ENCODE data around the gene KLRG1. TPM values are rescaled to one million over a fixed set of nuclear protein-coding genes. Genes with fewer than 3 reads are reported as not detected.

KLRG1 gene
- total and polyA plus RNA-seq, 4 donors = 0.95 to 2.8 (median 2.6) TPM

GRCh38 chr12:9002335-9002734 lies 13.0 kb downstream of the KLRG1 start:
- no peak overlapping the region for H3K27ac ChIP-seq (ENCODE audit: low read depth in 1 of 2, low read length in 2 of 2)
- H3K9ac ChIP-seq (ENCODE audit: low read depth in 1 of 2, low read length in 2 of 2) = no peak overlapping the region
- H3K4me1 ChIP-seq (ENCODE audit: control insufficient read depth in 4 of 4, insufficient read depth in 4 of 4, low read length in 3 of 4) = no peaks in the 10 kb centered on the region
- H3K36me3 ChIP-seq (ENCODE audit: control insufficient read depth in 4 of 4, insufficient read depth in 3 of 4, low read depth in 1 of 4, low read length in 3 of 4) = no peaks in the 10 kb centered on the region
- TF ChIP-seq, protein P1, sequence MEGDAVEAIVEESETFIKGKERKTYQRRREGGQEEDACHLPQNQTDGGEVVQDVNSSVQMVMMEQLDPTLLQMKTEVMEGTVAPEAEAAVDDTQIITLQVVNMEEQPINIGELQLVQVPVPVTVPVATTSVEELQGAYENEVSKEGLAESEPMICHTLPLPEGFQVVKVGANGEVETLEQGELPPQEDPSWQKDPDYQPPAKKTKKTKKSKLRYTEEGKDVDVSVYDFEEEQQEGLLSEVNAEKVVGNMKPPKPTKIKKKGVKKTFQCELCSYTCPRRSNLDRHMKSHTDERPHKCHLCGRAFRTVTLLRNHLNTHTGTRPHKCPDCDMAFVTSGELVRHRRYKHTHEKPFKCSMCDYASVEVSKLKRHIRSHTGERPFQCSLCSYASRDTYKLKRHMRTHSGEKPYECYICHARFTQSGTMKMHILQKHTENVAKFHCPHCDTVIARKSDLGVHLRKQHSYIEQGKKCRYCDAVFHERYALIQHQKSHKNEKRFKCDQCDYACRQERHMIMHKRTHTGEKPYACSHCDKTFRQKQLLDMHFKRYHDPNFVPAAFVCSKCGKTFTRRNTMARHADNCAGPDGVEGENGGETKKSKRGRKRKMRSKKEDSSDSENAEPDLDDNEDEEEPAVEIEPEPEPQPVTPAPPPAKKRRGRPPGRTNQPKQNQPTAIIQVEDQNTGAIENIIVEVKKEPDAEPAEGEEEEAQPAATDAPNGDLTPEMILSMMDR (IDR thresholded peaks at IDR 0.05; ENCODE audit: low read depth, low read length, missing input control) = no peak
- TF ChIP-seq, protein P2, sequence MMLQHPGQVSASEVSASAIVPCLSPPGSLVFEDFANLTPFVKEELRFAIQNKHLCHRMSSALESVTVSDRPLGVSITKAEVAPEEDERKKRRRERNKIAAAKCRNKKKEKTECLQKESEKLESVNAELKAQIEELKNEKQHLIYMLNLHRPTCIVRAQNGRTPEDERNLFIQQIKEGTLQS (IDR thresholded peaks at IDR 0.05) = no peak
- no peak for TF ChIP-seq NR2F2 (IDR thresholded peaks at IDR 0.05)
- no peak for TF ChIP-seq FOXA1 (IDR thresholded peaks at IDR 0.05)
- no peak for TF ChIP-seq GABPA (IDR thresholded peaks at IDR 0.05 in 1 of 2, conservative IDR thresholded peaks at IDR 0.05 in 1 of 2)
- TF ChIP-seq HNF4G (IDR thresholded peaks at IDR 0.05) = no peak
- DNase-seq (ENCODE audit: low spot score) = no peak
- no peaks in the 10 kb centered on the region for H3K9me3 ChIP-seq (ENCODE audit: control insufficient read depth in 4 of 4, low read length in 3 of 4)
- no peak overlapping the region for H3K4me3 ChIP-seq (ENCODE audit: low read depth in 1 of 3, low read length in 3 of 3)
- H3K27me3 ChIP-seq (ENCODE audit: control insufficient read depth in 4 of 4, insufficient read depth in 4 of 4, low read length in 3 of 4) = no peaks in the 10 kb centered on the region

DNA sequence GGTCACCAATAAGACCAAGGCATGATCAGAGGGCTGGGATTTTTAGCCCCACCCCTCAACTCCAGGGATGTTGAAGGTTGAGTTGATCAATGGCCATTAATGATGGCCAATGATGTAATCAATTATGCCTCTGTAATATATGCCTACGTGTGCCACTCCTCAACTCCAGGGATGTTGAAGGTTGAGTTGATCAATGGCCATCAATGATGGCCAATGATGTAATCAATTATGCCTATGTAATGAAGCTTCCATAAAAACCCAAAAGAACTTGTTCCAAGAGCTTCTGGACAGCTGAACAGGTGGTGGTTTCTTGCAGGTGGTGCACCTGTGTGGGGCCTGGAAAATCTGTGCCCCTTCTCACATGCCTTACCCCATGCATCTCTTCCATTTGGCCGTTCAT lies 33.2 kb downstream of the KLRG1 start:
- H3K9ac ChIP-seq (ENCODE audit: low read depth in 1 of 2, low read length in 2 of 2) = no peak overlapping the region
- TF ChIP-seq REST (IDR thresholded peaks at IDR 0.05) (no peak), EGR1 (IDR thresholded peaks at IDR 0.05; ENCODE audit: low read depth in 2 of 2) (no peak), MAX (IDR thresholded peaks at IDR 0.05) (no peak), HNF4A (conservative IDR thresholded peaks at IDR 0.05) (no peak), SP1 (IDR thresholded peaks at IDR 0.05) (no peak), HNF4G (IDR thresholded peaks at IDR 0.05) (no peak), ZBTB33 (IDR thresholded peaks at IDR 0.05) (no peak), RXRA (IDR thresholded peaks at IDR 0.05) (no peak), NR2F2 (IDR thresholded peaks at IDR 0.05) (no peak), GABPA (IDR thresholded peaks at IDR 0.05 in 1 of 2, conservative IDR thresholded peaks at IDR 0.05 in 1 of 2) (no peak), JUND (IDR thresholded peaks at IDR 0.05) (no peak), RAD21 (IDR thresholded peaks at IDR 0.05) (no peak), TAF1 (conservative IDR thresholded peaks at IDR 0.05) (no peak), FOXA2 (IDR thresholded peaks at IDR 0.05) (no peak)
- TF ChIP-seq, protein P1 (IDR thresholded peaks at IDR 0.05; ENCODE audit: low read depth, low read length, missing input control) = no peak
- TF ChIP-seq, protein P2 (IDR thresholded peaks at IDR 0.05) = no peak
- no peaks in the 10 kb centered on the region for H3K27me3 ChIP-seq (ENCODE audit: control insufficient read depth in 4 of 4, insufficient read depth in 4 of 4, low read length in 3 of 4)
- DNase-seq (ENCODE audit: low spot score) = no peak
- no peaks in the 10 kb centered on the region for H3K36me3 ChIP-seq (ENCODE audit: control insufficient read depth in 4 of 4, insufficient read depth in 3 of 4, low read depth in 1 of 4, low read length in 3 of 4)
- no peak overlapping the region for H3K4me3 ChIP-seq (ENCODE audit: low read depth in 1 of 3, low read length in 3 of 3)
- no peak overlapping the region for H3K27ac ChIP-seq (ENCODE audit: low read depth in 1 of 2, low read length in 2 of 2)
- peaks cover 0 to 5% (median 0%) of the 10 kb centered on the region in 4 donors for H3K9me3 ChIP-seq (ENCODE audit: control insufficient read depth in 4 of 4, low read length in 3 of 4)
- WGBS = 87% methylated on average over 2 of the region's 2 CpGs
- no peaks in the 10 kb centered on the region for H3K4me1 ChIP-seq (ENCODE audit: control insufficient read depth in 4 of 4, insufficient read depth in 4 of 4, low read length in 3 of 4)

Data from liver (tissue), 9 donors.